IPS-18a (cell line): ENCODE data around the gene PTTG1IP2.

Source experiments
- H3K27ac ChIP-seq: one replicate; pipeline ENCODE4 v1.5.1; 2013; ENCODE audit warnings: low read length
- H3K27me3 ChIP-seq: one replicate; pipeline ENCODE4 v1.6.1; 2013; ENCODE audit warnings: mild to moderate bottlenecking, low read length; ENCODE audit not compliant: control insufficient read depth, insufficient read depth
- H3K36me3 ChIP-seq: one replicate; pipeline ENCODE4 v1.6.1; 2013; ENCODE audit warnings: low read depth, low read length; ENCODE audit not compliant: control insufficient read depth
- H3K4me1 ChIP-seq: one replicate; pipeline ENCODE4 v1.6.1; 2013; ENCODE audit warnings: low read depth, low read length; ENCODE audit not compliant: control insufficient read depth
- H3K4me3 ChIP-seq: one replicate; pipeline ENCODE4 v1.5.1; 2013; ENCODE audit warnings: low read length
- H3K9ac ChIP-seq: one replicate; pipeline ENCODE4 v1.6.1; 2013; ENCODE audit warnings: mild to moderate bottlenecking, low read length, moderate library complexity
- H3K9me3 ChIP-seq: one replicate; pipeline ENCODE4 v1.6.1; 2013; ENCODE audit warnings: low read depth, low read length; ENCODE audit not compliant: control insufficient read depth

Gene PTTG1IP2

DNA sequence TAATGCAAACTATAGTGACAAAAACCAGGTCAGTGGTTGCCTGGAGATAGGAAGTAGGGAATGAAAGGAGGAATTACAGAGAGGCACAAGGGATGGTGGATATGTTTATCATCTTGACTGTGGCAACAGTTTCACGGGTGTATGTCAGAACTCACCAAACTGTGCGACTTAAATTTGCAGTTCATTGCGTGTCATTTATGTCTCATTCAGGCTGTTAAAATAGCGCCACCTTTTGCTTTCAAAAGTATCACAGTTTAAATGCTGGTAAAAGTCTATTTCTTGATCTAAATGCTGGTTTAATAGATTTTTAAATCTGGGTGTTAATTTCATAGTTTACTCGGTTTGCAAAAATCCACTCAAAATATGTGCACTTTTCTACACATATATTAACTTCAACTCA lies 51.0 kb downstream of the PTTG1IP2 start:
- H3K27ac ChIP-seq: no peak overlapping the region
- H3K27me3 ChIP-seq: no peaks in the 10 kb centered on the region
- no peak overlapping the region for H3K4me3 ChIP-seq
- H3K9ac ChIP-seq: no peak overlapping the region
- H3K9me3 ChIP-seq: no peaks in the 10 kb centered on the region
- H3K4me1 ChIP-seq: peaks cover 35% of the 10 kb centered on the region
- H3K36me3 ChIP-seq: no peaks in the 10 kb centered on the region

DNA sequence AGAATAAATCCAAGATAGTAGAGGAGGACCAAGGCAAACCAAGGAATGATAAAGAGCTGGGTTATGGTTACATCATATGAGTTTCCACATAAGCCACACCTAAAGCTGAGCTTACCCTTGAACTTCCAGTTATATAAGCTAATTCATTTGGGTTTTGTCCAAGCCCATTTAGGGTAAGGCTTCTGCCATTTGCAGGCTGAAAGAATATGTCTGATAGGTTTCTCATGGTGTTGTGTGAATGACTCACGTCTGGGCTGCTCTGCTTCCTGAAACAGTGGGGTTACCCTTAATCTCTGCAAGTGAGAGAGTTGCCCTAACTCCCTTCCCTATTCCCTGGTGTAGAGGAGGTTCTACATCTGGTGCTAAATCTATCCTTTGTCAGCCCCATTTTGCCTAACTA lies 60.8 kb downstream of the PTTG1IP2 start:
- H3K4me3 ChIP-seq: no peak overlapping the region
- H3K4me1 ChIP-seq: peaks cover 10% of the 10 kb centered on the region
- no peak overlapping the region for H3K27ac ChIP-seq
- no peaks in the 10 kb centered on the region for H3K36me3 ChIP-seq
- H3K9ac ChIP-seq: no peak overlapping the region
- no peaks in the 10 kb centered on the region for H3K9me3 ChIP-seq
- no peaks in the 10 kb centered on the region for H3K27me3 ChIP-seq

DNA sequence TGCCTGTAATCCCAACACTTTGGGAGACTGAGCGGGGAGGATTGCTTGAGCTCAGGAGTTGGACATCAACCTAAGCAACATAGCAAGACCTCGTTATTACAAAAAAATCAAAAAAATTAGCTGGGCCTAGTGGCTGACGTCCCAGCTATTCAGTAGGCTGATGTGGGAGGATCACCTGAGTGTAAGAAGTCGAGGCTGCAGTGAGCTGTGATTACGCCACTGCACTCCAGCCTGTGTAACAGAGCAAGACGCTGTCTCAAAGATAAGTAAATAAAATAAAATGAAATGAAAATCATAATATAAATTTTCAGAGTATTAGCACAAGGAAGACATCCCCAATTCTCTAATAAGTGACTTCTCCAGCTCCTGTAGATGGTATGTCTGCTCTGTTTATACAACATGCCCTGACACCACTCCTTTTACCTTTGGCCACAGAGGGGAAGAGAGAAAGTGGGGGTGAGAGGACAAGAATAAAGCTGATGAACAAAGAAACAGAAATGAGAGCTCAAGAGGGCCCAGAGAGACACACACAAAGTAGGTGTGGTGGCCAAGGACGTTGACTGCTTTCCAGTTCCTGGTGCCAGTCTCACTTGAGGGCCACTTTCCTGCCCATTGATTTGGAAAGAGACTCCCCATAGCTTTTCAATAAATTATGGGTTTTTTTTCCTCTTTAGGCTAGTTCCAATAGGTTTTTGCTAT lies 62.9 kb downstream of the PTTG1IP2 start:
- Histone ChIP-seq H3K27ac (no peak overlapping the region), H3K36me3 (no peaks in the 10 kb centered on the region), H3K27me3 (no peaks in the 10 kb centered on the region), H3K9me3 (no peaks in the 10 kb centered on the region), H3K9ac (no peak overlapping the region), H3K4me1 (peaks cover 10% of the 10 kb centered on the region), H3K4me3 (no peak overlapping the region)

DNA sequence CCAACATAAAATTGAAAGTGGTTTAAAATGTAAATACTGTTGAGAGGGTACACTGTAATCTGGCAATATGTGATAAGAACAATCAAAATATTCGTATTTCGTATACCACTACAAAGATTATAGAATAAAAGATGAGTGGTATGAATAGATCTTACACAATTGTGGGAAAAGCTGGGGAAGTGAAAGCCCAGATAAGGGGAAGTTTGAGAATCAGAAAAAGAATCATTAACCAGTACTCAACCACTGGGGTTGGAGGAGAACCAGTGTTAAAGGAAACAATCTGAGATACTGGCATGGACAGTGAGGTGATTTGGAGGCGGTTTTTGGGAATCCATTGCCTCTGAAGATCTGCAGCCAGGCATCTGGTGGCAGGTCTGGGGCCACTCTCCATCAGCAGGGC lies 67.0 kb downstream of the PTTG1IP2 start:
- H3K4me3 ChIP-seq: no peak overlapping the region
- H3K27ac ChIP-seq: no peak overlapping the region
- no peaks in the 10 kb centered on the region for H3K36me3 ChIP-seq
- H3K27me3 ChIP-seq: no peaks in the 10 kb centered on the region
- H3K4me1 ChIP-seq: peaks cover 10% of the 10 kb centered on the region
- H3K9me3 ChIP-seq: no peaks in the 10 kb centered on the region
- no peak overlapping the region for H3K9ac ChIP-seq

DNA sequence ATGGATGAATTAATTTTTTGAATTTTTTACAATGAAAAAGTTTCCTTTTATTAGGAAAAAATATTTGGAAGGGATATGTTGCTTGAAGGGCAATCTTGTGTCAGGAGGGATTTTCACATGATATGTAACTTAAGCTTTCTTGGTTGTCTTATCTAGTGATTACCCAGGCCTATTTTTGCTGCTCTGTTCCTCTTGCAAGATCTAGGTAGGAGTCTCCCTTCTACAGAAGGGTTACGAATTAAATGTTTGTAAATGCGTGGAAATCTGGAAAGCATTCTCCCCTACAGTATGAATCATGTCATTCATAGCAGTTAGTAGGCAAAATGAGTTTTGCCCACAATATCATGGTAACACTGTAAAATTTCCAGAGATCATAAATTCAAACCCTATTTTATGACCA lies 69.0 kb downstream of the PTTG1IP2 start:
- Histone ChIP-seq H3K27me3 (no peaks in the 10 kb centered on the region), H3K27ac (no peak overlapping the region), H3K9ac (no peak overlapping the region), H3K9me3 (no peaks in the 10 kb centered on the region), H3K36me3 (no peaks in the 10 kb centered on the region), H3K4me3 (no peak overlapping the region), H3K4me1 (peaks cover 3% of the 10 kb centered on the region)

DNA sequence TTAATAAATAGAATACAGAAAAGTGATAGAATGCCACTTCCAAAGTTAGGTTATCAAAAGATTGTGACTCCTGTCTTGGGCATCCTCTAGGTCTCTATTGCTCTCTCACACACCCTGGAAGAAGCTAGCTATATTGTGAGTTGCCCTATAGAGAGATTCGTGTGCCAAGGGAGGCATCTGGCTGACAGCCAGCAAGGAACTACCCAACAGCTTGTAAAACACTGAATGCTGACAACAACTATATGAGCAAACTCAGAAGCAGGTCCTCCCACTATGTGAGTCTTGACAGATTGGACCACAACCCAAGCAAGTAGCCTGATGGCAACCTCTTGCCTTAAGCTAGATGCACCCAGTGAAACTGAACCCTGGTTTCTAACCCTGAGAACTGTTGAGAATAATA lies 71.0 kb downstream of the PTTG1IP2 start:
- Histone ChIP-seq H3K27ac (no peak overlapping the region), H3K4me1 (no peaks in the 10 kb centered on the region), H3K27me3 (no peaks in the 10 kb centered on the region)

DNA sequence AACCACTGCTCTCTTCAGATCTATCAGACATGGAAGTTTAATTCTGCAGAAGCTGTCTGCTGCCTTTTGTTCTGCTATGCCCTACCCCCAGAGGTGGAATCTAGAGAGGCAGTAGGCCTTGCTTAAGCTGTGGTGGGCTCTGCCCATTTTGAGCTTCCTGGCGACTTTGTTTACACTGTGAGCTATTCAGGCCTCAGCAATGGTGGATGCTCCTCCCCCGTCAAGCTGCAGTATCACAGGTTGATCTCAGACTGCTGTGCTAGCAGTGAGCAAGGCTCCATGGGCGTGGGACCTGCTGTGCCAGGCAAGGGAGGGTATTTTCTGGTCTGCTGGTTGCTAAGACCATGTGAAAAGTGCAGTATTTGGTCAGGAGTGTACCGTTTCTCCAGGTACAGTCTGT lies 81.6 kb downstream of the PTTG1IP2 start:
- Histone ChIP-seq H3K36me3 (no peaks in the 10 kb centered on the region), H3K27ac (no peak overlapping the region), H3K4me3 (no peak overlapping the region)

More for the DNA sequence above, 71.0 kb downstream of the PTTG1IP2 start:
- Histone ChIP-seq H3K9me3 (no peaks in the 10 kb centered on the region), H3K36me3 (no peaks in the 10 kb centered on the region), H3K9ac (no peak overlapping the region), H3K4me3 (no peak overlapping the region)

DNA sequence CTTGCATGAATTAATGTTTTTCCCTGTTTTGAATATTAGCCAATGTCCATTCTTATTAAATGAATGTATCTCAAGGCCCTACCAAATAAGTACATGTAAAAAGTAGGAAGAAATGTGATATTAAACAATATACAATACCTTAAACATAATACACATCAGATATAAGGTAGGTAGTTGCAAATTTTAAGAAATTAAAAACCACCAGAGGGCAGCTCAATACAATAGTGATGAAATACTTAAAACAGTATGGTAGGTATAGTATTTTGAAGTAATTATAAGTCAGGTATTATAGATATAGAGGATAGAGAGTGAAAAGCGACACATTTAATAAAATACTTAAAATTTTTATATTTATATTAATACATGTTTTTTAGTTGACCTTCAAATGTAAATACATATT lies 83.1 kb downstream of the PTTG1IP2 start:
- Histone ChIP-seq H3K36me3 (no peaks in the 10 kb centered on the region), H3K4me3 (no peak overlapping the region), H3K27me3 (no peaks in the 10 kb centered on the region), H3K4me1 (peaks cover 5% of the 10 kb centered on the region), H3K27ac (no peak overlapping the region), H3K9ac (no peak overlapping the region), H3K9me3 (no peaks in the 10 kb centered on the region)

More for the DNA sequence above, 81.6 kb downstream of the PTTG1IP2 start:
- no peaks in the 10 kb centered on the region for H3K9me3 ChIP-seq
- H3K9ac ChIP-seq: no peak overlapping the region
- peaks cover 5% of the 10 kb centered on the region for H3K4me1 ChIP-seq
- no peaks in the 10 kb centered on the region for H3K27me3 ChIP-seq

DNA sequence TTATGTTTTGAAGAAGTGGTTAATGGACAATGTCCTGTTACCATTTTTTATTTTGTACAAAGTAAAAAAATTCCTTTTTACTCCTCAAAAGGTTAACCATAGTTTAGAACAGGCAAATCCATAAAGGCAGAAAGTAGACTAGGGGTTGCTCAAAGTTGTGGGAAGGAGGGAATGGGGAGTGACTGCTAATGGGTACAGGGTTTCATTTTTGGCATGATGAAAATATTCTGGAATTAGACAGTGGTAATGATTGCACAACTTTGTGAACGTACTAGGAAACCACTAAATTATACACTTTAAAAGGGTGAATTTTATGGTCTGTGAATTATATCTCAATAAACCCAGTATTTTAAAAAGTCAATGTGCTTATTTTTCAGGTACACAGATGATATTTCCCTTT lies 91.3 kb downstream of the PTTG1IP2 start:
- Histone ChIP-seq H3K4me1 (no peaks in the 10 kb centered on the region), H3K4me3 (no peak overlapping the region), H3K36me3 (no peaks in the 10 kb centered on the region), H3K27me3 (no peaks in the 10 kb centered on the region), H3K9ac (no peak overlapping the region), H3K27ac (no peak overlapping the region), H3K9me3 (no peaks in the 10 kb centered on the region)
